Activated CD4-positive, alpha-beta T cell treated with anti-CD3 and anti-CD28 coated beads, Interleukin-2, amount 10 ng/mL, durations not matched to agents 7 days and 5 days (primary cell): ENCODE data around the gene ATP5PF. TPM values are rescaled to one million over a fixed set of nuclear protein-coding genes. Genes with fewer than 3 reads are reported as not detected.

Experiments
- total RNA-seq, 2 experiments: library from RNA; stranded (reverse); gene quantifications; one replicate each; pipeline ENCODE4 v1.2.3, GENCODE V29; 2021

Gene ATP5PF
- total RNA-seq, 2 experiments from 2014 or later, result 134 to 143 TPM

Other genes starting within 250 kb of the ATP5PF start
- gene MRPL39, start 127.4 kb downstream of the ATP5PF start, total RNA-seq, result 10 to 100 TPM; 36.0 to 36.1 TPM
- gene JAM2, start 95.6 kb downstream of the ATP5PF start, total RNA-seq, result under 1 TPM; 0.05 to 0.23 TPM
- gene GABPA, start 68 bp upstream of the ATP5PF start, total RNA-seq, result 10 to 100 TPM; 26.9 TPM